ENCODE measurements around the gene RHOJ.
"Not testable (repeated sequence)": the region's sequence is repeated elsewhere in the genome, so short reads cannot be mapped to it uniquely, and the experiment has no call there.

RHOJ gene

GRCh38 chr14:63296060-63296563 is 91.9 kb downstream of the RHOJ start:
- Histone ChIP-seq H3K27me3 (ENCODE audit: insufficient read depth, low read depth, severe bottlenecking) (no peaks in the 10 kb centered on the region), H3K27ac (no peak overlapping the region), H3K4me3 (ENCODE audit: low read depth, low read length) (no peak overlapping the region), H3K36me3 (no peaks in the 10 kb centered on the region), H3K9me3 (ENCODE audit: severe bottlenecking) (no peaks in the 10 kb centered on the region)
- DNase-seq, result no peak
- no peak for TF ChIP-seq CTCF (IDR thresholded peaks at IDR 0.05; ENCODE audit: low read depth, low read length)

- Histone ChIP-seq H3K4me3 (ENCODE audit: low read depth, low read length) (no peak overlapping the region), H3K27ac (no peak overlapping the region), H3K36me3 (no peaks in the 10 kb centered on the region), H3K27me3 (ENCODE audit: insufficient read depth, low read depth, severe bottlenecking) (no peaks in the 10 kb centered on the region), H3K9me3 (ENCODE audit: severe bottlenecking) (no peaks in the 10 kb centered on the region)
- TF ChIP-seq CTCF (IDR thresholded peaks at IDR 0.05; ENCODE audit: low read depth, low read length), result no peak
- no peak for DNase-seq
Observed at GRCh38 chr14:63297372-63298063, 93.3 kb downstream of the RHOJ start.

DNA sequence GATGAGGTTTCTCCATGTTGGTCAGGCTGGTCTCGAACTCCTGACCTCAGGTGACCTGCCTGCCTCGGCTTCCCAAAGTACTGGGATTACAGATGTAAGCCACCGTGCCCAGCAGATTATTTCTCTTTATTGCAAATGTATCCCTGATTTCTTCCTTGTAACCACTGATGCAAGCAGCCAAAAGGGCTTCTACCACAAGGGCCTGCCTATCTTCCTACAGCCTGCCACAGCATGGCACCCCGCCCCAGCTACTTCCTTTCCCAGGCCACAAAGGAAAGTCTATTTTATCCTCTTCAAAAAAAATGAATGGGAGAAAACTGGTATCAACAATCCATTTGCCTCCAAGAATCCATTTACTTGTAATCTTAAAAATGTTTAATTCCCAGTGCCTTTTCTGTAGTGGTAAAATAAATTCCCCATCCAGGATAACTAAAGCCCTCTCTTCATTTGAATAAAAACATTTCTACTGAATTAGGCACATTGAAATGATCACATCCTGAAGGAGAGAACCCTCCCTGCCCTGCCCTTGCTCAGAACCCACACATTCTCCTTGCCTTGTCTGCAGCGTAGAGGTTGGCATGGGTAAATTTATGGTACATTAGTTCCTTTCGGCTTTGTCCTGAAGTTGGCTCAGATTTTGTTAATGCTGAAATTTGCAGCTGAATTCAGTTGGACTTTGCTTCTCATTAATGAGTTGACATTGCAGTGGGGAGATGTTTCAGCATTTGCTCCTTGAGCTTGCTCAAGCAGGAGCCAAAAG is 95.3 kb downstream of the RHOJ start:
- TF ChIP-seq CTCF (IDR thresholded peaks at IDR 0.05; ENCODE audit: low read depth, low read length), result no peak
- no peaks in the 10 kb centered on the region for H3K27me3 ChIP-seq (ENCODE audit: insufficient read depth, low read depth, severe bottlenecking)
- H3K27ac ChIP-seq, result no peak overlapping the region
- DNase-seq, result no peak
- no peaks in the 10 kb centered on the region for H3K36me3 ChIP-seq
- no peaks in the 10 kb centered on the region for H3K9me3 ChIP-seq (ENCODE audit: severe bottlenecking)
- H3K4me3 ChIP-seq (ENCODE audit: low read depth, low read length), result no peak overlapping the region

DNA sequence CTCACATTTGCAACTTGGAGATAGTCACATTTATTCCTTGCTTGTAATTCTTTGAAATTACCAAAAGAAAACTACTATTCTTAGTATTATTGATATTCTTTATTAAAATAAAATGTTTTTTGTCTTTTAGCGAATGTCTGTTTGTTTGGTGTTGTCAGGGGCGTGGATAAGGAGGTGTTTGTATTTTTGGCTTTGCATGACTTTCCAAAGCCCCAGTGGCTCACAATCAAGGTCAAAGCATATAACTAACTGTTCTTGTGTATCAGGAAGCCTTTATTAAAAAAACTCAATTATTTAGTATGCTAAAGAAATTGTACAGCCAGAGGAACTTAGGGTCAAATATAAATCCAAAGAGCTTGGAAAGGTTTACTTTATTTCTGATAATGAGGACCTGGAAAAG is 96.6 kb downstream of the RHOJ start:
- no peaks in the 10 kb centered on the region for H3K36me3 ChIP-seq

GRCh38 chr14:63301891-63302534 is 97.8 kb downstream of the RHOJ start:
- DNase-seq, result peak; percentile 47
- H3K27me3 ChIP-seq (ENCODE audit: insufficient read depth, low read depth, severe bottlenecking), result no peaks in the 10 kb centered on the region
- H3K36me3 ChIP-seq, result no peaks in the 10 kb centered on the region
- no peak for TF ChIP-seq CTCF (IDR thresholded peaks at IDR 0.05; ENCODE audit: low read depth, low read length)
- H3K27ac ChIP-seq, result no peak overlapping the region
- no peak overlapping the region for H3K4me3 ChIP-seq (ENCODE audit: low read depth, low read length)
- H3K9me3 ChIP-seq (ENCODE audit: severe bottlenecking), result no peaks in the 10 kb centered on the region

More for the DNA sequence above, 96.6 kb downstream of the RHOJ start:
- H3K9me3 ChIP-seq (ENCODE audit: severe bottlenecking), result no peaks in the 10 kb centered on the region
- no peak for DNase-seq
- no peak overlapping the region for H3K4me3 ChIP-seq (ENCODE audit: low read depth, low read length)
- TF ChIP-seq CTCF (IDR thresholded peaks at IDR 0.05; ENCODE audit: low read depth, low read length), result no peak
- no peak overlapping the region for H3K27ac ChIP-seq
- no peaks in the 10 kb centered on the region for H3K27me3 ChIP-seq (ENCODE audit: insufficient read depth, low read depth, severe bottlenecking)

DNA sequence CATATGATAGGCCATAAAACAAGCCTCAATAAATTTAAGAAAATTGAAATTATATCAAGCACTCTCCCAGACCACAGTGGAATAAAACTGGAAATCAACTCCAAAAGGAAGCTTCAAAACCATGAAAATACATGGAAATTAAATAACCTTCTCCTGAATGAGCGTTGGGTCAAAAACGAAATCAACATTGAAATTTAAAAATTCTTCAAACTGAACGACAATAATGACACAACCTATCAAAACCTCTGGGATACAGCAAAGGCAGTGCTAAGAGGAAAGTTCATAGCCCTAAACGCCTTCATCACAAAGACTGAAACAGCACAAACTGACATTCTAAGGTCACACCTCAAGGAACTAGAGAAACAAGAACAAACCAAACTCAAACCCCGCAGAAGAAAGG is 100.2 kb downstream of the RHOJ start:
- H3K36me3 ChIP-seq; H3K9me3 ChIP-seq (ENCODE audit: severe bottlenecking); H3K27me3 ChIP-seq (ENCODE audit: insufficient read depth, low read depth, severe bottlenecking); DNase-seq; H3K27ac ChIP-seq; H3K4me3 ChIP-seq (ENCODE audit: low read depth, low read length): not testable (repeated sequence)

Measured in WERI-Rb-1 (cell line).